Keratinocyte (primary cell): Measurements from ENCODE around the gene ARHGEF16. TPM values are rescaled to one million over a fixed set of nuclear protein-coding genes. Genes with fewer than 3 reads are reported as not detected.

Experiments
- DNase-seq: peaks from one replicate; pipeline ENCODE4 v3.0.0-alpha.2; 2011; ENCODE audit warnings: low read depth, missing footprints, low spot score
- FAIRE-seq: peaks from 2 replicates; lab custom pipeline; 2011; peaks lifted over from hg19 to GRCh38; lab: Jason Lieb, UNC
- H2AFZ ChIP-seq: 2 replicates; pipeline ENCODE4 v1.6.0; 2012; ENCODE audit warnings: low read length, control low read depth, inconsistent platforms; ENCODE audit not compliant: control insufficient read depth
- H3K27ac ChIP-seq: 2 replicates; pipeline ENCODE4 v1.5.1; 2011; ENCODE audit warnings: low read length; ENCODE audit not compliant: control insufficient read depth, insufficient read depth
- H3K27me3 ChIP-seq: 3 replicates; pipeline ENCODE4 v1.6.0; 2011; ENCODE audit warnings: low read length; ENCODE audit not compliant: control insufficient read depth, insufficient read depth; ENCODE audit errors: extremely low read depth
- H3K36me3 ChIP-seq, 2 experiments: 2 replicates in 1 of 2; 3 replicates in 1 of 2; pipeline ENCODE4 v1.5.1; 2011; ENCODE audit warnings: low read length in 2 of 2, mild to moderate bottlenecking in 1 of 2; ENCODE audit not compliant: control insufficient read depth in 2 of 2, insufficient read depth in 2 of 2; ENCODE audit errors: extremely low read depth in 1 of 2
- H3K4me1 ChIP-seq: 3 replicates; pipeline ENCODE4 v1.5.1; 2011; ENCODE audit warnings: low read length; ENCODE audit not compliant: control insufficient read depth, insufficient read depth; ENCODE audit errors: extremely low read depth
- H3K4me2 ChIP-seq: 3 replicates; pipeline ENCODE4 v1.6.0; 2011; ENCODE audit warnings: low read depth, low read length; ENCODE audit not compliant: control insufficient read depth, insufficient read depth; ENCODE audit errors: extremely low read depth
- H3K4me3 ChIP-seq, 3 experiments: fragments of 200-600 bp in 1 of 3; sonication (generic) in 1 of 3; 2 replicates in 2 of 3; 3 replicates in 1 of 3; pipeline ENCODE4 v1.5.1; 2011 to 2016; ENCODE audit warnings: low read length in 3 of 3, mild to moderate bottlenecking in 3 of 3, control low read depth in 2 of 3, inconsistent platforms in 1 of 3, low read depth in 1 of 3, mixed read lengths in 1 of 3, mixed run types in 1 of 3, moderate library complexity in 1 of 3; ENCODE audit not compliant: control insufficient read depth in 2 of 3, insufficient read depth in 2 of 3; ENCODE audit errors: extremely low read depth in 1 of 3
- H3K79me2 ChIP-seq: 2 replicates; pipeline ENCODE4 v1.6.0; 2012; ENCODE audit warnings: low read length; ENCODE audit not compliant: control insufficient read depth, insufficient read depth
- H3K9ac ChIP-seq: 3 replicates; pipeline ENCODE4 v1.6.0; 2011; ENCODE audit warnings: low read length; ENCODE audit not compliant: control insufficient read depth, insufficient read depth; ENCODE audit errors: extremely low read depth
- H3K9me1 ChIP-seq: 3 replicates; pipeline ENCODE4 v1.6.0; 2011; ENCODE audit warnings: low read length; ENCODE audit not compliant: control insufficient read depth, insufficient read depth; ENCODE audit errors: extremely low read depth
- H3K9me3 ChIP-seq: 2 replicates; pipeline ENCODE4 v1.5.1; 2012; ENCODE audit warnings: low read depth, low read length; ENCODE audit not compliant: control insufficient read depth
- H4K20me1 ChIP-seq: 3 replicates; pipeline ENCODE4 v1.6.0; 2011; ENCODE audit warnings: low read length; ENCODE audit not compliant: control insufficient read depth, insufficient read depth; ENCODE audit errors: extremely low read depth
- EZH2 ChIP-seq: IDR thresholded peaks from one replicate; pipeline ENCODE4 v1.6.1; 2012; ENCODE audit warnings: inconsistent platforms, mild to moderate bottlenecking, low read length, moderate library complexity
- dilution Hi-C: fragments of 300-500 bp; cut with MboI; formaldehyde crosslinking; loops from one replicate; pipeline ENCODE4 v1.7.0; 2020; ENCODE audit warnings: low sequenced_read_pairs; ENCODE audit not compliant: extremely low pct_ligation_motif_present
- polyA plus RNA-seq, 5 experiments: library from polyadenylated mRNA; depleted of rRNA in 3 of 5; stranded (reverse) in 3 of 5; stranded (forward) in 1 of 5; unstranded in 1 of 5; fragments of >200 nt; gene quantifications; 1 replicate in 1 of 5; 2 replicates in 3 of 5; 3 replicates in 1 of 5; pipeline versions ENCODE4 v1.2.1 to v1.2.3, GENCODE V29; 2011 to 2012; ENCODE audit warnings: missing spikeins in 2 of 5, low read depth in 1 of 5, low replicate concordance in 1 of 5
- TF ChIP-seq, protein P1 (sequence below), 3 experiments: IDR thresholded peaks in 1 of 3; conservative IDR thresholded peaks in 1 of 3; optimal IDR thresholded peaks in 1 of 3; 2 replicates in 2 of 3; 3 replicates in 1 of 3; pipeline versions ENCODE3 to v1.5.1; 2011; ENCODE audit warnings: low read length in 3 of 3, mild to moderate bottlenecking in 3 of 3, moderate library complexity in 2 of 3, control low read depth in 1 of 3, inconsistent platforms in 1 of 3; ENCODE audit not compliant: insufficient read depth in 2 of 3; ENCODE audit errors: extremely low read depth in 1 of 3

Gene ARHGEF16
- polyA plus RNA-seq, 1 donor (not counting 4 experiments of a cell fraction or from before 2014, with no cell fraction given) = 6.2 TPM

DNA sequence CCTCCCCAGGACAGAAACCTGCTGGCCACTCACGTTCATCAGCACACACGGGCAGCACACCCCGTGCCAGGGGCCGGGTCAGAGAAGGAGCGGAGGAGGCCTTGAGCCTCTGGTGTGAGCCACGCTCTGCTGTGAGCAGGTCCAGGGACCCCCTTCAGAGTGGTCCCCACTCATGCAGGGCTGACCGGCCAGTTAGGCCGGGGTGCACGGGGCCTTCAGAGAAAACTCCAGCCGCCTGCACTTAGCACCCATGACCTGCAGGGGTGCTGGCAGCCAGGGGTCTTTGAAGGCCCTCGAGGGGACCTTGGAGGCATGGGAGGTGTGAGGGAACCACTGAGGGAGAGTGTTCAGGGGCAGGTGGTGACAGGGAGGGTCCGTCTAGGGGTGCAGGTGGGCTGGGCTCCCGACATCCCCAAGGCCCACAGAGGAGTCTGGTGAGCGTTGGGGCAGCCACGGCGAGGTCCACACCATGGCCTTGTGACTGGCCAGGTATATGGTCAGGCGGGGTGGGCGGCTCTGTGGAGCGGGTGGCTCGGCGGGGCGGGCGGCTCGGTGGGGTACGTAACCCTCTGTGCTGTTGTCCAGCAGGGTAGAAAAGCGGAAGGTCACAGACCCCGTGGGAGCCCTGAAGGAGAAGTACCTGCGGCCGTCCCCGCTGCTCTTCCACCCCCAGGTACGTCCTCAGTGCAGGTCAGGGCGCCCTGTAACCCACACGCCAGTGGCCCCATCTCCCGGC, 40.3 kb upstream of the ARHGEF16 start:
- Histone ChIP-seq H4K20me1 (no peaks in the 10 kb centered on the region), H3K4me3 (no peak overlapping the region), H3K79me2 (no peaks in the 10 kb centered on the region), H3K4me1 (no peaks in the 10 kb centered on the region), H3K9ac (no peak overlapping the region), H3K9me3 (peaks cover 4% of the 10 kb centered on the region), H3K9me1 (no peaks in the 10 kb centered on the region), H3K36me3 (no peaks in the 10 kb centered on the region), H3K4me2 (no peak overlapping the region), H3K27me3 (peaks cover 2% of the 10 kb centered on the region), H2AFZ (no peak overlapping the region), H3K27ac (no peak overlapping the region)
- dilution Hi-C loops = loop anchor here (25.0 kb wide), 1 partner anchor 1002 kb away; the partner anchor contains the start of gene PEX10
- no peak for TF ChIP-seq EZH2
- TF ChIP-seq, protein P1, sequence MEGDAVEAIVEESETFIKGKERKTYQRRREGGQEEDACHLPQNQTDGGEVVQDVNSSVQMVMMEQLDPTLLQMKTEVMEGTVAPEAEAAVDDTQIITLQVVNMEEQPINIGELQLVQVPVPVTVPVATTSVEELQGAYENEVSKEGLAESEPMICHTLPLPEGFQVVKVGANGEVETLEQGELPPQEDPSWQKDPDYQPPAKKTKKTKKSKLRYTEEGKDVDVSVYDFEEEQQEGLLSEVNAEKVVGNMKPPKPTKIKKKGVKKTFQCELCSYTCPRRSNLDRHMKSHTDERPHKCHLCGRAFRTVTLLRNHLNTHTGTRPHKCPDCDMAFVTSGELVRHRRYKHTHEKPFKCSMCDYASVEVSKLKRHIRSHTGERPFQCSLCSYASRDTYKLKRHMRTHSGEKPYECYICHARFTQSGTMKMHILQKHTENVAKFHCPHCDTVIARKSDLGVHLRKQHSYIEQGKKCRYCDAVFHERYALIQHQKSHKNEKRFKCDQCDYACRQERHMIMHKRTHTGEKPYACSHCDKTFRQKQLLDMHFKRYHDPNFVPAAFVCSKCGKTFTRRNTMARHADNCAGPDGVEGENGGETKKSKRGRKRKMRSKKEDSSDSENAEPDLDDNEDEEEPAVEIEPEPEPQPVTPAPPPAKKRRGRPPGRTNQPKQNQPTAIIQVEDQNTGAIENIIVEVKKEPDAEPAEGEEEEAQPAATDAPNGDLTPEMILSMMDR (optimal IDR thresholded peaks at IDR 0.05 in 1 of 3, IDR thresholded peaks at IDR 0.05 in 1 of 3, conservative IDR thresholded peaks at IDR 0.05 in 1 of 3; ENCODE audit: extremely low read depth in 1 of 3, insufficient read depth in 2 of 3, low read length in 3 of 3) = no peak
- DNase-seq (no peak), FAIRE-seq (no peak)

DNA sequence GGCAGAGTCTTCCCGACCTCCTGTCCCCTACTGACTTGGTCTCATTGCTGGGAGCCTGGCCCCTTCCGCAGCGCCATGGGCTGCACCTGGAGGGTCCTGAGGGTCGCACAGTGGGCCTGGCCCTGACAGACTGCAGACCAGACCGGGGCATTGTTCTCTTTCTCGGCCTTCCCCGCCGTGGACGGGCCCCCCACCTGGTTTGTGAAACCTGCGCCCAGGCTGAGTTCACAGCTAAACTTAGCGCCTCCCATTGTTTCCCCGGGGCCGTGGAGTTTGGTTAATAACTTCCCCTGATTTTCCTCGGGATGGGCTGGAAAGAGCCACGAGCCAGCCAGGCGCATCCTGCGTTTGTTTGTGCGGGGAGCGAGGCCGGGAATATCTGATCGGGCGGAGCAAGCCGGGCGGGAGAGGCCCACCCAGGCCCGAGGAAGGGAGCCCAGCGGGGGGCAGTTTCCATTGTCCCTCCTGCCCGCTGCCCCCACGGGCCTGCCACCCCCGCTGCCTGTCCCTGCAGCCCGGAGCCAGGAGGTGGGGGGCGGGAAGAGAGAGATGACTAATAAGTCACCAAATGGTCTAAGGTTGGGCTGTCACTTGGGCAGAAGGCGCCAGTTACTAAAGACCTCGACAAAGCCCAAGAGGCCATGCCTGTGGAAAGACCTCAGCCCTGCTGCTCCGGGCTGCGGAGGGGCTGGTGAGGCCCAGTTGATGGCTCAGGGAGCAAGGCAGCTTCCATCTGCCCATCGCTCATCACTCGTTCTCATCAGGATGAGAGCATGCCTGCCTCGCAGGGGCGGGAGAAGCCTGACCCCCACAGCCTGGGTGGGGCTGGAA, 39.0 kb upstream of the ARHGEF16 start:
- no peak for DNase-seq
- no peak for FAIRE-seq
- no peaks in the 10 kb centered on the region for H3K36me3 ChIP-seq
- H3K9me1 ChIP-seq = no peaks in the 10 kb centered on the region
- H2AFZ ChIP-seq = no peak overlapping the region
- H3K4me1 ChIP-seq = peaks cover 2% of the 10 kb centered on the region
- no peak overlapping the region for H3K4me3 ChIP-seq
- no peak overlapping the region for H3K27ac ChIP-seq
- H3K79me2 ChIP-seq = no peaks in the 10 kb centered on the region
- peaks cover 8% of the 10 kb centered on the region for H3K27me3 ChIP-seq
- H3K9ac ChIP-seq = no peak overlapping the region
- no peaks in the 10 kb centered on the region for H4K20me1 ChIP-seq
- H3K9me3 ChIP-seq = peaks cover 4% of the 10 kb centered on the region
- no peak overlapping the region for H3K4me2 ChIP-seq
- TF ChIP-seq, protein P1 (optimal IDR thresholded peaks at IDR 0.05 in 1 of 3, IDR thresholded peaks at IDR 0.05 in 1 of 3, conservative IDR thresholded peaks at IDR 0.05 in 1 of 3; ENCODE audit: extremely low read depth in 1 of 3, insufficient read depth in 2 of 3, low read length in 3 of 3) = no peak
- TF ChIP-seq EZH2 = no peak
- dilution Hi-C loops = loop anchor here (25.0 kb wide), 1 partner anchor 1003 kb away; the partner anchor contains the start of gene PEX10
